ENCODE results near the gene SLC25A33.

The SLC25A33 gene

DNA sequence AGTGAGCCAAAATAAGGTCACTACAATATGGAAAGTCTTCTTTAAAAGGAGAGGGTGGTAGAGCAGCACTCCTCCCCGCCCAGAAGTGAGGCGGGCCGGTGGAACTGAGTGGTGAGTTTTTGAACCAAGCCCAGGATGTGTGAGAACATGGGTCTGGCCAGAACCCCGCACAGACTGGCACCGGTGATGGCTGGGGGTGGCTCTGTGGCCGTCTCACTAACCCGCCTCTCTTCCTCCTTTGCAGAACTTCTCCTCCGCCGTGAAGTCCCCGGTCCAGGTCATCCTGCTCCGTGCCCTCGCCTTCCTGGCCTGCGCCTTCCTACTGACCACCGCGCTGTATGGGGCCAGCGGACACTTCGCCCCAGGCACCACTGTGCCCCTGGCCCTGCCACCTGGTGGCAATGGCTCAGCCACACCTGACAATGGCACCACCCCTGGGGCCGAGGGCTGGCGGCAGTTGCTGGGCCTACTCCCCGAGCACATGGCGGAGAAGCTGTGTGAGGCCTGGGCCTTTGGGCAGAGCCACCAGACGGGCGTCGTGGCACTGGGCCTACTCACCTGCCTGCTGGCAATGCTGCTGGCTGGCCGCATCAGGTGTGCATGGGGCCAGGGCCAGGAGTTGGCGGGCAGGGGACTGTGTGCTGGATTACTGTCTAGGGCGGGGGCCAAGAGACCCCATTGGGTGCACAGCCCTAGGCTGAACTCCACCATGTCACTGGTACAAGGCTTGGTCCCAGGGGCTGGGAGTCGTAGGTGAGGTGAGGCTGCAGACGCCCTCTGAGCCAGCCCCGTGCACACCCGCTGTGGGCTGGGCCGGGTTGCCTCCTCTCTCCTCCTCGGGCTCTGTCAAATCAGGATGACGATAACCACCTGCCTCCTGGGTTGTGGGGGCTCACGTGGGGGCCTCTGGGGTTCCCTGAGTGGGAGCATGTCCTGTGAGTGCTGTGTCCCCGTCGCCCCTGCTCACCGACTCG is 61.9 kb downstream of the SLC25A33 start:
- no peak for DNase-seq (ENCODE audit: low read depth in 2 of 2, low spot score in 1 of 2)

DNA sequence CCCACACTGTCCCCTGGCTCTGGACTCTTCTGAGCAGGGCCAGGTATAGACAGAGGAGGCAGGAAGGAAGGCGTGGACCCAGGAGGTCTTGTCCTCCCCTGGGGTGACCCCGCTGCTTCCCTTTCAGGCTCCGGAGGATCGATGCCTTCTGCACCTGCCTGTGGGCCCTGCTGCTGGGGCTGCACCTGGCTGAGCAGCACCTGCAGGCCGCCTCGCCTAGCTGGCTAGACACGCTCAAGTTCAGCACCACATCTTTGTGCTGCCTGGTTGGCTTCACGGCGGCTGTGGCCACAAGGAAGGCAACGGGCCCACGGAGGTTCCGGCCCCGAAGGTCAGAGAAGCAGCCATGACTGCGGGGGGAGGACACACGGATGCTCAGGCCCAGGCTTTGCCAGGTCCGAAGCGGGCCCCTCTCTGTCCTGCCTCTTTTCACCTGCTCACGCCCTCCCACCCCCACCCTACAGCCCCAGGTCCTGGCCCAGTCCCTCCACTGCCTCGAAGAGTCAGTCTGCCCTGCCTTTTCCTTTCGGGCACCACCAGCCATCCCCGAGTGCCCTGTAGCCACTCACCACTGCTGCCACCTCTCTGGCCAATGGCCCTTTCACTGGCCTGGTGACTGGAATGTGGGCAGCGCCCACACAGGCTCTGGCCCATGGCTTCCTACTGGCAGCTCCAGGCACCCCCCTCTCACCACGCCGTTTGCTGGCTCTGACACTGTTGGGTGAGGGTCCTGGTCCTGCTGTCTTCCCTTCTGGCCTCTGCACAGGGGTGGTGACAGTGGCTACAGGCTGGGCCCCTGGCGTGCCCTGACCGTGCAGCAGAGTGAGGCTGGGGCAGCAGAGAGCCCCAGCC is 62.9 kb downstream of the SLC25A33 start:
- DNase-seq (ENCODE audit: low read depth in 2 of 2, low spot score in 1 of 2) = no peak

DNA sequence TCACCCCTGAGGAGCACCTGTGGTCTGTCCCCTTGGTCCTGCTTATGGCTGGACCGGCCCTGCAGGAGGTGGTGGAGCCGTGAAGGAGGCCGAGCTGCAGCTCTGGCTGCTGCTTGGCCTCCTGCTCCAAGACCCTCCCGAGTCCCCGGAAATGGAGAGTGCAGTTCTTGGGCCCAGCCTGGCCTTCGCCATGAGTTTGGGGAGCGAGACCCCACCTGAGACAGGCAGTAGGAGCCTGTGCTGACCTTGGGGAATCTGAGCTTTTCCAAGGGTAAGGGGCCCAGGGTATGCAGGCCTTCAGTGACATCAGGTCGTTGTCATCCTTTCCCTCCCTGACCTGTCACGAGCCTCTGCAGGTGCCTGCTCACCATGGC is 63.5 kb downstream of the SLC25A33 start:
- no peak for DNase-seq (ENCODE audit: low read depth in 2 of 2, low spot score in 1 of 2)

DNA sequence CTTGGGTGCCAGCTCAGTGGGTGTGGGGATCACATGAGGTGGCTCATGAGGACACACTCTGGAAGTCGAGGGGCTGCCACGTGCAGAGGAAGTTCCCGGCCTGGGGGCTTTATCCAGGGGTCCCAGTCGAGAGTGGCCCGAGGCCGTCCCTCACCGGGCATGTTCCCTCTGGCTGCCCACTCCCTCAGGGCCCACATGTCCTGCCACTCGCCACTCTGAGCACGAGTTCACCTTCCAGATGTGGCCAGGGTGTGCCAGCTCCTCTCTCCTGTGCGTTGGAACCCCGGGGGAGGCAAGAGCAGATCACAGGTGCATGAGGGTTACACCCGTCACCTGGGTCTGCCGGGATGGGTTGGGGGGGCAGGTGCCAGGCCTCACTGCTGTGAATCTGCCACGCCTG is 64.0 kb downstream of the SLC25A33 start:
- DNase-seq (ENCODE audit: low read depth in 2 of 2, low spot score in 1 of 2) = no peak

DNA sequence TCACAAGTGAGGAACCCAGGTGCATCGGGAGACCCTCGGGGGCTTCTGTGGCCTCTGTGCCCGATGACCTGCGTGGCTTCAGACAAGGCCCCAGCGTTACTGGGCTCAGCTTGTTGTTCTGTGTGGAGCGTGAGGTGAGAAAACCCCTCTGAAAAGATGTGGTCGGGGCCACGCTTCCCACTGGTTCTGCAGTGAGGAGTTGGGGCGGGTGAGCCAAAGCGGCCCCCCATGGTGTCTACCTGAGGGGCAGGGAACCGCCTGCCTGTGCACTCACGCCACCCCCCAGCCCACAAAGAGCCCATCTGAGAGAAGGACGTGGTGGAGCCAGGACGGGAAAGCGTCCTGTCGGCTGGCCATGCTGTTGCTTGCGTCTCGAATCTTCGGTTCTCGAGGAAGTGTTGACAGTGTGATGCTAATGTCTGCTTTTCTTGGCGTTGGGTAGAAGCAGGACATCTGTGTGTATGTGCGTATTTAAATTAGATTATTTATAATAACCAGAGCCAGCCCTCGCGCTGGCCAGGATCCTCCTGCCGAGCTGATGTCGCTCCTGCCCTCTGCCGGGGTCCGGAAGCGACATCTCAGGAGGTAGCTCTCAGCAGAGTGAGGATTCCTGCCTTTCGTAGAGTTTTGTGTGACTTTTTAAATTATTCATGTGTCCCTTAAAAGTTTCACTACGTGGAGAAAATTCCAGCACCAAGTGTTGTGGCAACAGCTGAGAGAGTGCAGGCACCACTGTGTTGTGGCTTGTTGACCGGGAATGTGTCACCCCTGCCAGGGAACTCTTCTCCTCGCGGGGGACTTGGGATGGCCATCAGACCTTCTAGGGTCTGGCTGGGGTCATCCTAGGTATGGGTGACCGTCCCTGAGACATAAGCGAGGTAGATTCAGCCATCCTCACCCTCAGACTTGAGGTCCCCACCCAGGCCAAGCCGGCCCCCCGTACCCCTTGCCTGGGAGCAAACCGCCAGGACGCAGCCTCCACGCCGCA is 64.8 kb downstream of the SLC25A33 start:
- no peak for DNase-seq (ENCODE audit: low read depth in 2 of 2, low spot score in 1 of 2)

DNA sequence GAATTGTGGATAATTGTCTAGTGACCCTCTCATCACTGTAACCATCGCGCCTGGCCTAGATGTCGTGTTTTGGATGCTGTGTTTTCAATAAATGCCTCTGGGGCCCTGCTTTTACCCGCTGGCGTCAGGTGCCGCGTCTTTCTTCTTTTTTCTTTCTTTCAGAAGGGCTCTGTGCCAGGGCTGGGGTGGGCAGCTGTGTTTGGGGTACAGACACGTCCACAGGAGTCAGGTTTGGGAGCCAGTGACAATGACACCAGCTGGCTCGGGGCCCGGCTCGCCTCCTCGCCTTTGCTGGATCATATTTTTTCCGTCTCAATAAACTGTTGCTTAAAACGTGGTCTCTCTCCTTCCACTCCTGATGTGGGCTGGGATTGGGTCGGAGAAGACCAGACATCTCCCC is 65.6 kb downstream of the SLC25A33 start:
- no peak for DNase-seq (ENCODE audit: low read depth in 2 of 2, low spot score in 1 of 2)

DNA sequence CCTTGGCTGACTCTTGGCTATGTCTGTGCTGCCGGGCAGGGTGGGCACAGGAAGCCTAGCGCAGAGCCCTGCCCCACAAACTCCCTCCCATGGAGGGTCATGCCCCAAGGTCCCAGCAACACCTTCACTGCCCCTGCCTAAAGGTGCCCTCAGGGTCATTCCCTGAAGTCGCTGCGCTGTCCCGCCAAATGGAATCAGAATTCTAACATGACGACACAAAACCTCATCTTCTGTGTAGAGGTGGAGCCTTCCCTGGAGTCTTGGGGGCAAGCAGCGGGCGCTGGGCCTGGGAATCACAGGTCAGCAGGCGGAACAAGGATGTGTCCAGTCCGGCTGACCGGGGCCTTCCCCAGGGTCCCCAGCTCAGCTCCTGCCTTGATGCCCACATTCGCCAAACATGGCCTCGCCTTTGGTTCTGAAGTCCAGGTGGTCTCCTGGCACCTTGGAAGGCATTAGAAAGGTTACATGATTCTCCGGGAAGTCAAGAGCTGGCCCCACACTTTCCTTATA is 66.7 kb downstream of the SLC25A33 start:
- no peak for DNase-seq (ENCODE audit: low read depth in 2 of 2, low spot score in 1 of 2)

DNA sequence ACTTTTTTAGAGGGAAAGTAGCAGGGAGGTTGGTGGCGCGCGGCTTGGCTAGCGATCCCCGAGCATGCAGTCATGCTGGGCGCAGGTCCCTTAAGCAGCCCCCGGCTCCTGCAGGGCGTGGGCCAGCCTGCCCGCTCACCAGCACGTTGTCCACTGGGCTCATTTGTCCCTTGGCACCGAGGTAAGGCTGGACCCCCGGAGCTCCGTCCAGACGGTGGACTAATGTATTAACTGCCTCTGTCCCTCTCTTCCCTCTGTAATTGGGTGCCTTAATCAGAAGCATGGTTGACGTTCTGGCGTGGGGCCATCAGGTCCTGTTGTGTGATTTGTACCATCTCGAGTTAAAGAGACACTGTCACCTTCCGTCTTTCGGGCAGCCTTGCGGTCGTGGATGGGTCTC is 67.2 kb downstream of the SLC25A33 start:
- no peak for DNase-seq (ENCODE audit: low read depth in 2 of 2, low spot score in 1 of 2)

DNA sequence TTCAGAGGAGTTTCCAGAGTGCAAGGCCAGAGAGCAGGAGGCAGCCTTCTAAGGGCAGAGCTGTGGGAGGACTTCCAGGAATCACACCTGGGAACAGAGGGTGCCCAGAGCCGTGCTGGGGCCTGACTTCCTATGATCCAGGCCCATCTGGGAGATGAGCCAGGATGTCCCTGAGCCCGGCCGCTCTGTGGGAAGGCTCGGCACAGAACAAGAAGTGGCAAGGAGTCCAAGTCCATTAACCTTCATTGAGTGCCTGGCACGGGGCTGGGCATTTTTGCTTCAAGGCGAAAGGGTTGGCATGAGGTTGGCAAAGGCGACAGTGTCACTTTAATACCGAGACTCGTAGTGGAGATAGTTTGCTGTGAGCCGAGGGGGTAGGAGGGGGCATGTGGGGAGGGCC is 67.7 kb downstream of the SLC25A33 start:
- no peak for DNase-seq (ENCODE audit: low read depth in 2 of 2, low spot score in 1 of 2)

DNA sequence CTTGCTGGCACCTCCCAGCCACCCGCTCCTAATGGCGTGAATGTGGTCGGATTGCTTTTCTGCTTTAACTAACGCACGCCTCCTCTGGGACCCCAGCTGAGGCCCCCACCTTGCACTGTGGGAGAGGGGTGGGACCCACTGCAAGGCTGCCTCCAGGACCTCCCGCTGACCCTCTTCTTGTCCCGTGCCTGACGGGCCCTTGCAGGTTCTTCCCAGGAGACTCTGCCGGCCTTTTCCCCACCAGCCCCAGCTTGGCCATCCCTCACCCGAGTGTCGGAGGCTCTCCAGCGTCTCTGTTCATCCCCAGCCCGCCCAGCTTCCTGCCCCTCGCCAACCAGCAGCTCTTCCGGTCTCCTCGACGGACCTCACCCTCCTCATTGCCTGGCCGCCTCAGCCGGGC is 68.1 kb downstream of the SLC25A33 start:
- DNase-seq (ENCODE audit: low read depth in 2 of 2, low spot score in 1 of 2) = no peak

DNA sequence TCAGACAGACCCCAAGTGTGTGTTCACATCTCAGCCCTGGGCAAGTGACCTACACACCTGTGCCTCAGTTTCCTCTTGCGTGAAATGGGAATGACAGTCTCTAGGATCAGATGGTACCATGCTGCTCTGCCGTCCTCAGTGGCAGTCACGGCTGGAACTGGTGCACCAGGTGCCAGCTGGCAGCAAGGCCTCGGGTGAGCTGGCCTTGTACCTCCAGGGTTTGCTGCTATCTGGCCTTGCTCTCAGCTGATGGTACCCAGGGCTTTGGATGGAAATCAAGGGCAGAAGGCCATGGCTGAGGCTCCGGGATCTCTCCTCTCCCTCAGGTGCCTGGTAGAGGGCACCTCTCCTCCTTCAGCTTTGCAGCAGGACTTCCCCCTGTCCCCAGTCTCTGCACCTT is 70.7 kb downstream of the SLC25A33 start:
- DNase-seq (ENCODE audit: low read depth in 2 of 2, low spot score in 1 of 2) = no peak

DNA sequence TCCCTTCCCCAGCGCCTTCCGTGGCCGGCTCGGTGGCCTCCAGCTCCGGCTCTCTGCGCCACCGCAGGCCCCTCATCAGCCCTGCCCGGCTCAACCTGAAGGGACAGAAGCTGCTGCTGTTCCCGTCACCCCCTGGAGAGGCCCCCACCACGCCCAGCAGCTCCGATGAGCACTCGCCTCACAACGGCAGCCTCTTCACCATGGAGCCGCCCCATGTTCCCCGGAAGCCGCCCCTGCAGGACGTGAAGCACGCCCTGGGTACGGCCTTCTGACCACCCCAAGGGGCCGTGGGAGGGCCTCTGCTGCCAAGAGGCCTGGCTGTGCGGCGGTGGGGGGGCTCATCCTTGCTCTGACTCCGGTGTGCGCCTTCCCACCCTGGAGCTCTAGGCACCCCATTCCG is 71.3 kb downstream of the SLC25A33 start:
- no peak for DNase-seq (ENCODE audit: low read depth in 2 of 2, low spot score in 1 of 2)

DNA sequence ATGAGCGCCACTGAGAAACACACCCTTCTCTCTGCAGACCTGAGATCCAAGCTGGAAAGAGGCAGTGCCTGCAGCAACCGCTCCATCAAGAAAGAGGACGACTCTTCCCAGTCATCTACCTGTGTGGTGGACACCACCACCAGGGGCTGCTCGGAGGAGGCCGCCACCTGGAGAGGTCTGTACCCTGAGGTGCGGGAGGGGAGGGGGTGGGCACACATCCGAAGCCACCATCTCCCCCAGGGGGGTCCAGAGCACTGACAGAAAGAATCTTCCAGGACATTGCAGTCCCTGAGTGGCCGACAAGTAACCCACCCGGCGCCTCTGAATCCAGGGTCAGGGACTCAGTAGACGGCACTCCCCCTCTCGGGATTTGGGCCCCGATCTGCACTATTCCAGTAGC is 72.5 kb downstream of the SLC25A33 start:
- no peak for DNase-seq (ENCODE audit: low read depth in 2 of 2, low spot score in 1 of 2)

DNA sequence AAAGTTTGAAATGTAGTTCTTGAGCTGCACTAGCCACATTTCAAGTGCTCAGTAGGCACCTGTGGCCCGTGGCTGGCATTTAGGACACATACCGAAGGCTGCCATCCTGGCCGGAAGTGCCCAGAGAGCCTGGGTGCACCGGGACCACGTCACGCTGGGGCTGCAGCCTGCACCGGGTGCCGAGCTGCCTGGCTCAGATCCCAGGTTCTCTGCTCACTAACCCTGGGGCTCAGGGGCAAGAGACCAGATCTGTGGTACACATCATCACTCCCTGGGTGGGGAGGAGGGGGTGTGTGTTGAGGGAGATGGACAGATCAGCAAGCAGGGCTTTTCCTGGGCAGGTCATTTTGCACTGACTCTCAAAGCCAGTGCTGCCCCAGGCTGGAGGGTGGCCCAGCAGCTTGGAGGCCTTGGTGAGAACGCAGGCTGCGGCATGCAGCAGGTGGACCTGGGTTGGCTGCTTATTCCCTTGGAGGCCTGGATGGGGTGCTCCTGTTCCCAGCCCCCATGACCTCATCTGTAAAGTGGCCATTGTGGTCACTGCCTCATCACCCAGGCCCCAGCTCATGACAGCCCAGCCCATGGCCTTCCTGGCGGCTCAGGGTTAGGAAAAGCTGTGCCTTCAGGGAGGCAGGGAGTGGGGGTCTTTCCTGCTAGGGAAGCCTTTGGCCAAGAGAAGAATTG is 73.0 kb downstream of the SLC25A33 start:
- DNase-seq (ENCODE audit: low read depth in 2 of 2, low spot score in 1 of 2) = no peak

DNA sequence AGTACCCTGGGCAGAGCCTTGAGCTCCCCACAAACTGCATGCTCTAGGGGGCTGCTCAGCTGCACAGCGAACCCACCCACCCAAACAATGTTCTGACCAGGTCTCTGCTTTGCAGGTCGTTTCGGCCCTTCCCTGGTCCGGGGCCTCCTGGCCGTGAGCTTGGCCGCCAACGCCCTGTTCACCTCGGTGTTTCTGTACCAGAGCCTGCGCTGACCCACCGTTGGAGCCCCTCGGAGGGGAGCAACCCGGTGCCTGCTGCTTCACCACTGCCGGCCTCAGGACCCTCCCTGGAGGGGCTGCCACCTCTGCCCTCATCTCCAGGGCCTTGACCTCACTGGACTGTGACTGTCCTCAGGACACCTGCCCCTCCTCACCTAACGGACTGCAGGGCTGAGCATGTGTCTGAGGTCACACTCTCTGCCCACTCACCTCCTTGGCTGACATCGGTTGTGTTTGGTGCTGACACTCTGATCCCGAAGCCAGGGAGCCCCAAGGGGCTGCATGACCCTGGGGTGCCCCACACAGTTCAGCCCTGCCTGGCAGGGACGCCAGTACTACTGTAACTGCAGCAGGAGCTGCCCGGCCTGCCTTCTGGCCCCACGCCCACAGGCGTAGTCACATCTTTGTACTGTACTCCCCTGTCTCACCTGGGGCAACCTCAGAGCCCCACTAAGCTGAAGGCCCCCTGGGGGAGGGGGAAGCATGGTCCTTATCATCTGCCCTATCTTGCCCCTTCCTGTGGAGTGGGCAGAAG is 73.8 kb downstream of the SLC25A33 start:
- no peak for DNase-seq (ENCODE audit: low read depth in 2 of 2, low spot score in 1 of 2)

DNA sequence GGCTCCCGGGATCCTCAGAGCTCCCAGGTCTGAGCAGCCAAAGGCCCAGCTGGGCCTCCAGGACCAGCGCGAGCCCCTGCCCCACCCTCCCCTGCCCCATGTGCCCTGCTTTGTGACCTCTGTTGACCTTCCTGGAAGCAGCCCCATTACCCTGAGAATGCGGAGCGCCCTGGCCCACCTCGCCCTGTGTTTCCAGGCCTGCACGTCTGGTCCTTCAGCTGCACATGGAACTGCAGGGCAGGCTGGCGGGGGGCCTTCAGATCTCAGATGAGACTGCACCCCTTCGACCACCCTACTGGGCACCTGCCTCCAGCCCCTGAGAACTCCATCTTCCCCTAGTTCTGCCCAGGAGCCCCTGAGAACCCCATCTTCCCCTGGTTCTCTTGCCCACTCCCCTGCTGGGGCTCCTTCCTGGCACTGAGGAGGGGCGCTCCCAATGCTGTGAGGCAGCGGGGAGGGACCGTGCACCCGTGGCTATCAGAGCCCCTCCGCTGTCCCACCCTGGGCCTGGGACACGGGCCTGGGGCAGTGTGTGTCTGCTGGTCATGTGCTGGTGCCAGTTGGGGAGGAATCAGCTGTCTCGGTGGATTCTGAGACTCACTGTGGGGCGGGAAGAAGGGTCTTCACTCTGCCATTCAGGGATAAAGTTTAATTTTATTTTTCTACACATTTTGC is 74.5 kb downstream of the SLC25A33 start:
- DNase-seq (ENCODE audit: low read depth in 2 of 2, low spot score in 1 of 2) = no peak

DNA sequence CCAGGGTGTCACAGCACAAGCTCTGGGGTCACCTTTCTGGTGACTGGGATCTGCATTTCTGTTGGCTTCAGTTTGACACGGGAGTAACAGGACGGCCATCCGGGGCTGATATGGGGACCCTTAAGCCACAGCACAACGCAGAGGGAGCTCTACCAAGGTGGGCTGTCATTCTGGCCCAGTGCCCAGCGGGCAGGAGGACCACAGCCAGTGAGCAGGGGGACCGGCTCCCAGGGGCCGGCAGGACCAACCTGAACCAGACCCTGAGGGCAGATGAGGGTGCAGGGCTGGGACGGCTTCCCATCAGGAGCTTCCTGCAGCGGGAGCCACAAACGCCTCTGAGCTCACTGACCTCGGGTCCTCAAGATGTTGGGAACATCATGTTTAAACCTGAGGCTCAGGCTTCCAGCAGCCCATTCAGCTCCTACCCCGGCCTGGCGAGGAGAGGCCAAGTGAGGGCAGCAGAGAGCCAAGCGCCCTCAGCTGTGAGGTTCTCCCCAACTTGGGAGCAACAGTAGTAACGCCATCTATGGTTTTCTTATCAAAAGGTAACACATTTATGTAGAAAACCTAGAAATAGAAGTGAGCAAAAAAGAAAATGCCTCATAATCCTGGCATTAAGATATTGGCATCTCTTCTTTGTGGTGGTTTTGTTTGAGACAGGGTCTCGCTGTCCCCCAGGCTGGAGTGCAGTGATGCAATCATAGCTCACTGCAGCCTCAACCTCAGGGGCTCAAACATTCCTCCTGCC is 76.2 kb downstream of the SLC25A33 start:
- DNase-seq (ENCODE audit: low read depth in 2 of 2, low spot score in 1 of 2) = peak; percentile 14 to 31
